Fibroblast of upper back skin (primary cell): ENCODE measurements around the gene BUD23.
"Not testable (repeated sequence)": the region's sequence is repeated elsewhere in the genome, so short reads cannot be mapped to it uniquely, and the experiment has no call there.

Source experiments
- DNase-seq: peaks from one replicate; pipeline ENCODE4 v3.0.0-alpha.2; 2013

BUD23 gene

DNA sequence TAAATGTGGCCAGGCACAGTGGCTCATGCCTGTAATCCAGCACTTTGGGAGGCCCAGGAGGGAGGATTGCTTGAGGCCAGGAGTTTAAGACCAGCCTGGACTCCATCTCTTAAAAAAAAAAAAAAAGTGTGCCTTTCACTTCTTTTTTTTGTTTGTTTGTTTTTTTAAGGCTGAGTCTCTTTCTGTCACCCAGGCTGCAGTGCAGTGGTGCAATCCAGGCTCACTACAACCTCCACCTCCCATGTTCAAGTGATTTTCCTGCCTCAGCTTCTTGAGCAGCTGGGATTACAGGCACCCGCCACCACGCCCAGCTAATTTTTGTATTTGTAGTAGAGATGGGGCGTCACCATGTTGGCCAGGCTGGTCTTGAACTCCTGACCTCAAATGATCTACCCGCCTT is 38.8 kb downstream of the BUD23 start:
- not testable (repeated sequence) for DNase-seq

DNA sequence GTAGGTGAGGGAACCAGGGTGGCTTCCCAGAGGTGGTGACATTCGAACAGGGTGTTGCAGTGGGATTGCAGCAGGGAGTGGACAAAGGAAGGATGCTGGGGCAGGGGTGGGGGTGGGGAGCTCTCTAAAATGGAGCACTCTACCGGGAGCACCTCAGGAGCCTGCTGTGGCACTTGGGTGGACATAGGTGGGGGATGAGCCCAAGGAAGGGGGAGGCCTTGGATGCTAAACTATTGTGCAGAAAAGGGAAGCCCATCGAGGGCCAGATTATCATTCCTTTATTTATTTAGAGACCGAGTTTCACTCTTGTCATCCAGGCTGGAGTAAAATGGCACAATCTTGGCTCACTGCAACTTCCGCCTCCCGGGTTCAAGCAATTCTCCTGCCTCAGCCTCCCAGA is 39.4 kb downstream of the BUD23 start:
- DNase-seq: no peak

DNA sequence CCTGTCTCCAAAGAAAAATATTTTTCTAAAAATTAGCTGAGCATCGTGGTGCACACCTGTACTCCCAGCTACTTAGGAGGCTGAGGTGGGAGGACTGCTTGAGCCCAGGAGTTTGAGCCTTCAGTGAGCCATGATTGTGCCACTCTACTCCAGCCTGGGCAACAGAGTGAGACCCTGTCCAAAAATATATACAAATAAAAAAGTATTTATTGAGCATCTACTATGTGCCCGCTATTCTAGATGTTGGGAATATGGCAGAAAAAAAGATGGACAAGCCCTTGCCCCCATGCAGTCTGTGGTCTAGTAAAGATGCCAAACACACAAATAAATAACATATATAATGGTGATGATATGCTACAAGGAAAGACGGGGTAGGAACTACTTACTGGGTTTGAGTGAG is 40.4 kb downstream of the BUD23 start:
- no peak for DNase-seq

DNA sequence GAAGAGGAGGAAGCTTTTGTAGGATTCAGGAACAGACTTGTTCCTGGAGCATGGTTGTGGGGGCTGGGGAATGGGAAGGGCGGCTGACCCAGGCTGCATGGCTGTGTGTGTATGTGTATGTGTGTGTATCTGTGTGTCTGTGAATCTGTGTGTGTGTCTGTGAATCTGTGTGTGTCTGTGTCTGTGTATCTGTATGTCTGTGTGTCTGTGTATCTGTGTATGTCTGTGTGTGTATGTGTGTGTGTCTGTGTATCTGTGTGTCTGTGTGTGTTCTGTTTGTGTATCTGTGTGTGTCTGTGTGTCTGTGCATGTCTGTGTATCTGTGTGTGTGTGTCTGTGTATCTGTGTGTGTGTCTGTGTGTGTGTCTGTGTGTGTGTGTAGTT is 42.7 kb downstream of the BUD23 start:
- no peak for DNase-seq

GRCh38 chr7:73727952-73728351 is 44.6 kb downstream of the BUD23 start:
- DNase-seq: no peak

DNA sequence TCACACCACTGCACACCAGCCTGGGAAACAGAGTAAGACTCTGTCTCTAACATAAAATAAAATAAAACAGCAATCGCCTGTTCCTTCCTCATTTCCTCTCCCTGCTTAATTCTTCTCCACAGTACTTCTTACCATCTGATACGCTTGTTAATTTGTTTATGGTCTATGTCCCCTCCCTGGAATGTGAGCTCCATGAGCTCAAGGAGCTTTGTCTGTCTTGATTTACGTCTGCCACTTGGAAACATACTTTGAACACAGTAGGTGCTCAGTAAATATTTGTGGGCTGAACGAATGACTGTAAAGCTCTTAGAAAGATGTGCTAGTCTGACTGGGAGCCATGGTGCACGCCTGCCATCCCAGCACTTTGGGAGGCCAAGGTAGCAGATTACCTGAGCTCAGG is 45.2 kb downstream of the BUD23 start:
- DNase-seq: no peak

GRCh38 chr7:73730485-73730884 is 47.1 kb downstream of the BUD23 start:
- DNase-seq: no peak

GRCh38 chr7:73732397-73732796 is 49.0 kb downstream of the BUD23 start:
- no peak for DNase-seq

DNA sequence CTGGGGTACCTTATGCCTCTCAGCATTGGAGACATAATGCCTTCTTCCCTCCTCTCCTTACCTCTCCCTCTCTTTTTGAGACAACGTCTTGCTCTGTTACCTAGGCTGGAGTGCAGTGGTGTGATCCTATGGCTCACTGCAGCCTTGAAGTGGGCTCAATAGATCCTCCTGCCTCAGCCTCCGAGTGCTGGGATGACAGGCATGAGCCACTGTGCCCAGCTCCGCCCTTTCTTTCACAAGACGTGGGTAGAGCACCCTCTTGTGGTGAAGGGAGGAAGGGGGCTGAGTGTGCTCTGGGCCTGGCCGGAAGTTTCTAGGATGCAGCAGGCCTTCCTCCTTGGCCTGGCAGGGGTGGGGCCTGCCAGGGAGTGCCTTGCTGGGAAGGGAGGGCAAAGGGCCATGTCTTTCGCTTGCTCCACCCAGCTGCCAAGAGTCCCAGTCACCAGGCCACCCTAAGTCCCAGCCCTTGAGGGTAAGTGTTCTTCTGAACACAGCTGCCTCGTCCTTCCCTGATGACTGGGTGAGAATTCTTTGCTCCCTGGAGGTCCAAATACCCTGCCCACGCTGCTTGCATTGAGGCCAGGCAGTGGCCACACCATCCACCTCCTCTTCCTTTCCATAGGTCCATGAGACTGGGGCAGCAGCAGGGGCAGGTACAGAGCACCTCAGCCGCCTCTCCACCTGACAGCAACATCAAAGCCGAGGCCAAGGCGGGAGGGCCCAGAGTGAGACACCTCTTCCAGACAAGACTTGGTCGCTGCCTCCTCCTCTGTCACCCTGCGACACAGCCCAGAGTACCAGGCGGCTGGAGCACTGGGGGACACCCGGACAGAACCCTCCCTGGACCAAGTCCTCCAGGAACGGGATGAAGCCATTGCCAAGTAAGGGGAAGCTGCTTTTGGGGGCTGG is 51.5 kb downstream of the BUD23 start:
- peak; percentile 73 for DNase-seq

DNA sequence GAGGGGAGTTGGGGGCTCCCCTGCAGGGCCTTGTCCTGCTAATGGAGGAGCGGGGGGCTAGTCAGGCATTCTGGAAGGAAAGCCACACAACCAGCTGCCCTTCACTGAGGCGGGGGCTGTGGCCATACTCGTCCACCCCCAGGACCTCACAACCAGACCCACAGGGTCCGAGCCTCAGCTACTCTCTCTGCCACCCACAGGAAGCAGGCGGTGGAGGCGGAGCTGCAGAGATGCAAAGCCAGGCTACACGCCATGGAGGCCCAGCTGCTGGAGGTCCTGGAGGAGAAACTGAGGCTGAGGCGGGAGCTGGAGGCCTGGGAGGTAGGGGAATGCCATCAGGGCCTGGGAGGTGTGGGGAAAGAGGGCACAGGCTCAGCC is 52.1 kb downstream of the BUD23 start:
- DNase-seq: no peak

DNA sequence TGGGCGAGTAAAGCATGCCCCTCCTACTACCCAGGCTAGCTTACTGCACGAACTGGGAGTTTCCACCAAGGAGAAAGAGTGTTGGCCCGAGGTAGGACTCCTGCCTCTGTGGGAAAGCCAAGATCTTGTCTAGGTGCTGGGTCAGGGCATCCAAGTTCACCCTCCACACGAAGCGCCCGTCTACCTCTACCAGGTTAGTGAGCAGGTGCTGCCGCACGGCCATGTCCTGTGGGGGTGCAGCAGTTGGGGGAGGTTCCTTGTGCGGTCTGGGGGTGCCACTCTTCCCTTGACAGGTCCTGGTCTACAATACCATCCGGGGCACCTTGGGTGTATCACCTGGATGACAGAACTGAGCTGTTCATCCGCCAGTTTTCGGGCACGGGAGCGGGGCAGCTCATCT is 53.5 kb downstream of the BUD23 start:
- no peak for DNase-seq

DNA sequence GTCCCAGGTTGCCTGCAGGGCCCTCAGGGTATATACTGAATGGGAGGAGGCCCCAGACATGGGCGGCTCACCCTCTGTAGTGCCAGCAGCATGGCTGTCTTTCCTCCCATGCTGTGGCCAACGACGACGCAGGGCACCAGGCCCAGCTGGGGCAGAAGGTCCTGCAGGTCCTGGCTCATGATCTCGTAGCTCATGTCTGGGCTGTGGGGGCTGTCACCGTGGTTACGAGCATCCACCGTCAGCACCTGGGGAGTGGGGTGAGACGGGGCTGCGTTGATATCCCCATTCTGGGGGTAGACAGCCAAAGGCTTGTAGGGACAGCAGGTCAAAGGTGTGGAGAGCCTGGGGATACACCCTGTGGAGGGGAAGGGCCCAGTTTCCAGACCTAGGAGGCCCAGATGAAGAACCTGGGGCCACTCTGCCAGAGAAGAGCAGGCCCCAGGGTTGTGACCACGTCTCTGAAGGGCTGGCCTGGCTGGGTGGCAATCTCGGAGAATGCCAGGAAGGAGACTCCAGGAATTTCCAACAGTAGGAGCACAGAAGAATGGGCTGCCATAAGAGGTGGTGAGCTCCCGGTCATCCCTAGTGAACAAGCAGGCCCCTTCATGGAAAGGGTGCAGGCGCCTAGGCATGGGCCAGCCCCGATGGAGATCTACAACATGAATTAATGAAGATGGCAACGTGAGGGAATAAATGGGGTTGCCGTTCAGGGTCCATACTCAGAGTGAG is 54.3 kb downstream of the BUD23 start:
- no peak for DNase-seq

- DNase-seq: peak; percentile 44
Measured at GRCh38 chr7:73738220-73738611, 54.8 kb downstream of the BUD23 start.

- DNase-seq: peak; percentile 95
Measured at GRCh38 chr7:73738612-73739386, 55.4 kb downstream of the BUD23 start, which contains the start of gene ABHD11. ABHD11 (minus strand) TSS chr7:73738802; CDS start chr7:73738770, 32 bp downstream.

DNA sequence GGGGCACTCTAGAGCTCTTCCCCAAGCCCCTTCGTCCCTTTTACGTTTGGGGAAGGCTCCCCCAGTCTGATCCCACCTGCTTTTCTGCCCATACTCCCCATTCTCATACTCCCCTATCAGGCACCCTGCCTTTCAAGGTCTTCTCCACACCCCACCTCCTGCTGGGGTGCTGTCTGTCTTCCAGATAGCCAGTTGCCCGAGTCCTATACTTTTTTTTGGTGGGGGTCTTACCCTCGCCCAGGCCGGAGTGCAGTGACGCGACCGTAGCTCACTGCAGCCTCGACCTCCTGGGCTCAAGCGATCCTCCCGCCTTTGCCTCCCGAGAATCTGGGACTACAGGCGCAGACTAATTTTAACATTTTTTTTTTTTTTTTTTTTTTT is 56.0 kb downstream of the BUD23 start:
- no peak for DNase-seq

DNA sequence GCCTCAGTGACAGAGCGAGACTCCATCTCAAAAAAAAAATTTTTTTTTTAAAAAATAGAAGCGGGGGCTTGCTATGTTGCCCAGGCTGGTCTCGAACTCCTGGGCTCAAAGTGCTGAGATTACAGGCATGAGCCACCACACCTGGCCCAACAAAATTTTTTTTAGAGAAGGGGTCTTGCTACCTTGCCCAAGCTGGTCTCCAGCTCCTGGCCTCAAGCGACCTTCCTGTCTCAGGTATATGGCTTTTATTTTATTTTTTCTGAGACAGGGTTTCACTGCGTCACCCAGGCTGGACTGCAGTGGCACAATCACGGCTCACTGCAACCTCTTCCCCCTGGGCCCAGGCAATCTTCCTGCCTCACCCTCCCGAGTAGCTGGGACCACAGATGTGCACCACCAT is 56.8 kb downstream of the BUD23 start:
- no peak for DNase-seq

DNA sequence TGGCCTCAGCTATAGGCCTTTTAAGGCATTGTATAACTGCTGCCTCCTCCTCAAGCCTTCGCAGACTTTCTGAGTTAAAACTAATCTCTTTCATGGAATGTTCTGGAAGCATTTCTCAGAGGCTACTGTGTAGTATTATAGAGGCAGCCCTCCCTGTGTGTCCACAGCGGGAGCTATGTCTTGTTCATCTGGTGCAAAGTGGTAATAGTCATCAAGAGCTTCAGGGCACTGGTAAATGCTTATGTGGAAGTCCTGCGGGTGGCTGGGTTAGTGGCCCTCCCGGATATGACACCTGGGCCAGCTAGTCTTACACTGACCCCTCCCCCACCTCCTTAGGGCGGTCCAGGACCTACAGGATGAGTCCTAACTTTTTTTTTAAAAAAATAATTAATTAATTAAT is 57.4 kb downstream of the BUD23 start:
- no peak for DNase-seq

GRCh38 chr7:73741600-73741999 is 58.2 kb downstream of the BUD23 start:
- DNase-seq: no peak

- DNase-seq: no peak
Measured at GRCh38 chr7:73742338-73742752, 58.9 kb downstream of the BUD23 start.

- DNase-seq: no peak
Measured at GRCh38 chr7:73742753-73743641, 59.6 kb downstream of the BUD23 start.

- no peak for DNase-seq
Measured at GRCh38 chr7:73746378-73746777, 63.0 kb downstream of the BUD23 start.
